ENCODE data around the gene KLHDC1.
"Not testable (repeated sequence)": the region's sequence is repeated elsewhere in the genome, so short reads cannot be mapped to it uniquely, and the experiment has no call there.

The KLHDC1 gene, protein sequence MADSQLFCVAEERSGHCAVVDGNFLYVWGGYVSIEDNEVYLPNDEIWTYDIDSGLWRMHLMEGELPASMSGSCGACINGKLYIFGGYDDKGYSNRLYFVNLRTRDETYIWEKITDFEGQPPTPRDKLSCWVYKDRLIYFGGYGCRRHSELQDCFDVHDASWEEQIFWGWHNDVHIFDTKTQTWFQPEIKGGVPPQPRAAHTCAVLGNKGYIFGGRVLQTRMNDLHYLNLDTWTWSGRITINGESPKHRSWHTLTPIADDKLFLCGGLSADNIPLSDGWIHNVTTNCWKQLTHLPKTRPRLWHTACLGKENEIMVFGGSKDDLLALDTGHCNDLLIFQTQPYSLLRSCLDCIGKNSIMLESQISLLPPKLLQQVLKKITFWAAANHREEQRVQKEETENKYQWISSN

DNA sequence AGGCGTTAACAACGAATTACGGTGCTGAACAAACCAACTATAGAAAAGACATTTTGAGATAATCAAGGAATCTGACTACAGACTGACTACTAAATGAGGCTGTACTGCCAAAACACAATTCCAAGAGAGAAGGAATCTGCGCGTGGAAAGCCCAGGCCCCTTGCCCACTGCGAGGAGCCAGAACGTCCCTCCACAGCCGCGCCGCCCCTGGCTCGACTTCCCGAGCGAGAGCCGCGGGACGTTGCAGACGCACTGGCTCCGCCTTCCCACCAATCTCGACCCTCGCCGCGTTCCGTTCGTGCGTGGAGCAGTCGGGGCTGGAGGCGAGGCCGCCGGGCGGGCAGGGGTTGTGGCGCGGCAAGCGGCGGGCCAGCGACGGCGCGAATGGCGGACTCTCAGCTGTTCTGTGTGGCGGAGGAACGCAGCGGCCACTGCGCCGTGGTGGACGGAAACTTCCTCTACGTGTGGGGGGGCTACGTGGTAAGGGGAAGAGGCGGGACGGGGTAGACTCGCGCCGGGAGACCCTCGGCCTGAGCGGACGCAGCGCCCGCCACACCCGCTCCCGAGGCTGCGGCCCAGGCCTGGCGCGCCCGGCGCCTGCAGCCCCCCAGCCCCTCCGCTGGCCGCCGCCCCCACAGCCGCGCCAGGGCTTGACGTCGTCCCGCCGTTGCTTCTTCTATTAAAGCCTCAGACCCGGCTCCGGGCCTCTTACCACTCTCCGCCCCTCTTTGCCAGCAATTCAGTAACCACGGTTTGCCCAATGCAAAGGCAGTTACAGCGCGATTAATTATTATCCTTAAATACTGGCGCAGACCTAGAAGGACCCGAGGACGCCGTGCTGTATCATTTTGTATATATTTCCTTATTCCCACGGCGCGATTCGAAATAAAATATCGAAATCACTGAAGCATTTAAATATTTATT, at the start of gene KLHDC1:
Gene KLHDC1 (plus strand): TSS at position 310 of the 924 bp plus-strand sequence. CDS start 75 bp downstream, at position 385.
- DNase-seq = peak; percentile 73

DNA sequence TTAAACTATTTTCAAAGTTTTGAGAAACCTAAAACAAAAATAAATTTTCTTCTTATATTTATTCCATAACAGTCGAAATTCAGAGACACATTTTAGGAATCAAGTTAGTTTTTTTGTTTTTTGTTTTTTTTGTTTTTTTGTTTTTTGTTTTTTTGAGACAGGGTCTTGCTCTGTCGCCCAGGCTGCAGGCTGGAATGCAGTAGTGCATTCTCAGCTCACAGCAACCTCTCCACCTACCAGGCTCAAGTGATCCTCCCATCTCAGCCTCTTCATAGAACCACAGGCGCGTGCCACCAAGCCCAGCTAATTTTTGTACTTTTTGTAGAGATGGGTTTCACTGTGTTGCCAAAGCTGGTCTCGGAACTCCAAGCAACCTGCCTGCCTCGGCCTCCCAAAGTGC, 39.4 kb upstream of the KLHDC1 start:
- no peak for DNase-seq

DNA sequence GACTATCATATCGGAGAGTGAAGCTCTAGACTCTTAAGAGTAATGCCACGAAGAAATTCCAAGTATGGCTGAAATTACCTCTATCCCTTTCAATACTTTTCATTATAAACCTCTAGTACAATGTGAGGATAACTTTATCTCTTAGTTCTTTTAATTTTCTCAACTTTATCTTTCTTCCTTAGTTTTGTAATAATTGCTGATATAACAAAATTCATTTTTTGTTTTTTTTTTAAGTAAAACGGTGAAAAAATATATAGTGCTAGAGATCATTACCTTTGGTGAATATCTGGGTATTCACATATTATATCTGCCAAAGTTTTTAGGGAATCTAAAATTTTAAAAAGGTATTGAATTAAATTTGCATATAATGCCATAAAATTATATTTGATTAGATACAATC, 38.4 kb upstream of the KLHDC1 start:
- DNase-seq = no peak

DNA sequence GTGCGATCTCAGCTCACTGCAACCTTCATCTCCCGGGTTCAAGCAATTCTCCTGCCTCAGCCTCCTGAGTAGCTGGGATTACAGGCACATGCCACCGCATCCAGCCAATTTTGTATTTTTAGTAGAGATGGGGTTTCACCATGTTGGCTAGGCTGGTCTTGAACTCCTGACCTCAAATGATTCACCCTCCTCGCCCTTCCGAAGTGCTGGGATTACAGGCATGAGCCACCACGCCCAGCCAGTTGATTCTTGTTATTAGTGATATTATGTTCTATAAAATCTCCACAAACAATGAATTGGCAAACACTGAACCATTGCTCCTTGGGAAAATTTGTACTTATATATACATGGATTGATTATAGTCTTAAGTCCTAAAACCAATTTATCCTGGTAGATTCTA, 35.4 kb upstream of the KLHDC1 start:
- DNase-seq = not testable (repeated sequence)

DNA sequence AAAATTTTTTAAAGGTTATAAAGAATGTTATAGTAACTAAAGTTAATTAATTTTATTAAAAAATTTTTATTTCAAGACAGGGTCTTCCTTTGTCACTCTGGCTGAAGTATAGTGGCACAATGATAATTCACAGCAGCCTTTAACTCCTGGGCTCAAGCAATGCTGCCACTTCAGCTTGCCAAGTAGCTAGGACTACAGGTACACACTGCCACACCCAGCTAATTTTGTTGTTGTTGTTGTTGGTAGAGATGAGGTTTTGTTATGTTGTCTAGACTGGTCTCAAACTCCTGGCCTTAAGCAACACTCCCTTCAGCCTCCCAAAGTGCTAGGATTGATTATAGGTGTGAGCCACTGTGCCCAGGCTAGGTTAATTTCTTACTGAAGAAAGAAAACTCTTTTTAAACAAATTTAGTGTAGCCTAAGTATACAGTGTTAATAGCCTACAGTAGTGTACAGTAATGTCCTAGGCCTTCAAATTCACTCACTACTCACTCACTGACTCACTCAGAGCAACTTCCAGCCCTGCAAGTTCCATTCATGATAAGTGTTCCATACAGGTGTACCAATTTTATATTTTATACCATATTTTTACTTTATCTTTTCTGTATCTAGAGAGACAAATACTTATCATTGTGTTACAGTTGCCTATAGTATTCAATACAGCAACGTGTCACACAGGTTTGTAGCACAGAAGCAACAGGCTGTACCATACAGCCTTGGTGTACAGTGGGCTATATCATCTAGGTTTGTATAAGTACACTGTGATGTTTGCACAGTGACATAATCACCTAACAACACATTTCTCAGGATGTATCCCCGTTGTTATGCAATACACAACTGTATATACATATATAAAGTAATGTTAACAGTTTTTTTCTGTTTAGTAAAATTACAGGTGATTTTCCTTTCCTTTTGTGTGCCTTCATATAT, 33.1 kb upstream of the KLHDC1 start:
- DNase-seq = no peak

DNA sequence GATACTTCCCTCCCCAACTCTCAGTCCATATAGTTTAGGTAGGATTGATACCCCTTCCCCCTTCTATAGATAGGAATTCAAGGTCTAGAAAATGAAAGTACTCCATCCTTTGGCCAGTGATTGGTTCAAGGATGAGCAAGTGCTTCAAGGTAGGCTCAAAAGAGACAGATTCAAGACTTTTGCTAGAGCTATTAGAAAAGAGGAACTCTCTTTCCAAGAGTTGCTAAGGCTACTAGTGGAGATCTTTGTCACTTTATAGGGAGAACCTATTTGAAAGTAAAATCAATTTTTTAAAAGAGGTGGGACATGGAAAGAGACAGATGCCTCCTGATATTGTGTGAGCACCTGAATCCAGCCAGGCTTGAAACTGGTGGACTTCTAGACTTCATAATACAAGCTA, 22.4 kb upstream of the KLHDC1 start:
- no peak for DNase-seq

DNA sequence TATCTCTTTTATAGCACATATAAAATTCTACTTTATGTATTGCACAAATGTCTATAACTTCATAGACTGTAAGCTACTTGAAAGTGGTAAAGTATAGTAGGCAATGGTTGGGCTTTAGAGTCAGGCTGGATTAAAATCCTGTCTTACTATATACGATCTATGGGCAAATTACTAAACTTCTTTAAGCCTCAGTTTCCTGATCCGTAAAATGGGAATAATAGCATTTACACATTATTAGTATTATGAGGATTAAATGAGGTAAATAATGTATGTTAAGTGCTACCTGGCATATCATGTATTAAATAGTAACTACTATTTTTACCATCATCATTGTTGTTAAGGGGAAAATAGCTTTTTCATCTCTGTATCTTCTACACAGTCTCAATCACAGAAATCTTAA, 19.3 kb upstream of the KLHDC1 start:
- DNase-seq = no peak

DNA sequence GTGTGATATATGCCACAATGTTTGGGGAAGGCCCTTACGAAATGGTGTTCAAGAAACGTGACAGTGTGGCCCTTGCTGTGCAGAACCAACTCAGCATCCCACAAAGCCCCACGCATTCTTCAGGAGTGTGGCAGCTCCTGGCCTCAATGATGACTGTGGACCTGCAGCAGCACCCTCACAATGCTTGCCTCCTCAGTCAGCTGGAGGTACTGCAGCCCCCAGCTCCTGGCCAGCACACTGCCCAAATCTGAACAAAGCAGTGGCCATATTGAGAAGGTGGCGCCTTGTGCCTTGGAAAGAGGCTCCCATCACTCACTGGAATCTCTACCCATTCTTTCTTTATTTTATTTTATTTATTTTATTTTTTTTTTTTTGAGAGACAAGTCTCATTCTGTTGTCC, 15.3 kb upstream of the KLHDC1 start:
- no peak for DNase-seq

DNA sequence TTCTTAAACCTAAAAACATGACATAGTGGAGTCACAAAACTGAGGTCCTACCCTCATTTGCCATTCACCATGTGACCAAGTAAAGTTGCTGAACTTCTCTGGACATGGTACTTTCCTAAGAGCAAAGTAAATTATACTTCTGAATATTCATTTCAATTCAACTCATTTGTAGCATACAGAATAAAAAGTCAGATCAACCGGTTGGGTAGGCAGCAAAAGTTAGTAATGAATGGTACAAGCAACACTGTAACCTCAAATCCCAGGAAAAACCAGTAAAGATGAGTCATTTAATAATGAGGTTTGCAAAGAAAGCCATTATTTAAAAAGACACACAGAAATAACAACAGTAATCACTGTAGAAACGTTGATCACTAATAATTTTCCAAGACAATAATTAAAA, 13.6 kb upstream of the KLHDC1 start:
- DNase-seq = no peak

DNA sequence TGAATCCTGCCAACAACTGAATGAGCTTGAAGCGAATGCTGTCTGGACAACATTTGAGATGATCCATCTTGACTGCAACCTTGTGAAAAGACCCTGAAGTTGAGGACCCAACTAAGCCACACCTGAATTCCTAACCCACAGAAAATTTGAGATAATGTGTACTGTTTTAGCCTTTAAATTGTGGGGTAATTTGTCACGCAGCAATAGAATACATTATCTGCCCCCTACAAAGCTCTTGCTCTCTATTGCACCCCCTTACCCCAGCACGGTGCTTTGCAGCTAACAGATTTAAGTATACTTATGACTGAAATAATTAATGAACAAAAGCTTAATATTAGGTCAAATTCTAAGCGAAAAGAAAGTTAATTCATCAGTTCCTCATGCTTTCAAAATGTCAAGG, 6.5 kb upstream of the KLHDC1 start:
- no peak for DNase-seq

DNA sequence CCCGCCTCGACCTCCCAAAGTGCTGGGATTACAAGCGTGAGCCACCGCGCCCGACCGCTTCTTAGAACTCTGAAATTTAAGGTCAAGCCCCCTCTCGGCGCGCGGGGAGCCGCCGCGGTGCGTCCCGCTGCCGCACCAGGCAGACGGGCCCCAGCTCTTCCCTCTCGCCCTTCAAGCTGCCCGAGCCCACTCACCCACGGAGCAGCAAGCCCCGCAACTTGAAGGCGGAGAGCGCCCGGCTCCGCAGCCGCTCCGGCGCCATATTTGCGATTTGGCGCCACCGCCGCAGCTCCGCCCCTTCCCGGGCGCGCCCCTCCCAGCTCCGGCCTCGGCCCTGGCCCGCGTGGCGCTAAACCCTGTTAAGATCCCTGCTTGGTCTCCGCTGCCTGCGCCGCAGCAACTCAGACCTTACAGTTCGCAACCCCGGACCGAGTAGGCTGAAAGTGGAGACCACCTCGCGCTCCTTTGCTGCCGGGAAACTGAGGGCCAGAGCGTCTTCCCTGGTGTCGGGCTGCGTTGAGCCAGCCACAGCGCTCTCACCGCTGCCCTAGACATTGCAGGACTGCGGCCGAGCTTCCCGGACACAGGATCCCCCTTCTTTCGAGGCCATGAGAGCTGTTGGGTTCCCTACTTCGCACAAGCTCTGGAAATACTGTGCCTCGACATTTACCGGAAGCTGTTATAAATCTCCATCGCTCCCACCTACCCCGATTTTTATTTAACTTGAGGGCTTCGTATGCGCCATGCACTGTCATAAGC, 4.8 kb upstream of the KLHDC1 start, which contains the start of gene POLE2:
Gene POLE2 (minus strand): TSS at position 273 of the 759 bp plus-strand sequence. CDS start 11 bp downstream, at position 262.
- peak; percentile 82 for DNase-seq

DNA sequence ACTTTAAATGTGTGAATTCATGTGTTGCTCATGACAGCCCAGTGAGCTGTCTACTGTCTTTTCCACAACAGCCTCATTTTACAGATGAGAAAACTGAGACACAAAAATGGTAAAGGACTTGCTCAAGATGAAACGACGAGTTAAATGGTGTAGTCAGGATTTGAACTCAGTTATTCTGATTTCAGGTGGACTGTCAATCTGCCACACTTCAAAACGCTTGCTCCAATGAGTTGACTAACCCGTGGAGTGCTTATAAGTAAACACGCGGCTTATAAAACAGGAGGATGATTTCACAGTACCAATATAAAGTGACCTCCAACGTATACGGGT, 4.3 kb upstream of the KLHDC1 start:
- no peak for DNase-seq

DNA sequence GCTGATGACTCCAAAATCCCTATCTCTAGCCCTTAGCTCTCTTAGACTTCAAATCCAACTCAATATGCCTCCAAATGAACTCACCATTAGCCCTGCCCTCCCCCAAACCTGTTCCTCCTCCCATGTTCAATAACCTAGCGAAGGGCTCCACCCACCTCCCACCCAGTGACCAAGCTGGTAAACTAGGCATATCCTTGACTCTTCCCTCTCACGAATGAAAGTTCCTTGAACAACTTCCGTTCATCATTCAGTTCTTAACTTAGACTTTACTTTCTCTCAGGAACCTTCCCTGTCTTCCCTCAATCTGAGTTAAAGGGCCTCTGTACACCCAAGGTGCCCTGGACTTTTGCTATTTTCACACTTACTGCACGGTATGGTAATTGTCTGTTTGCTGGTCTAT, 1.9 kb upstream of the KLHDC1 start:
- no peak for DNase-seq

DNA sequence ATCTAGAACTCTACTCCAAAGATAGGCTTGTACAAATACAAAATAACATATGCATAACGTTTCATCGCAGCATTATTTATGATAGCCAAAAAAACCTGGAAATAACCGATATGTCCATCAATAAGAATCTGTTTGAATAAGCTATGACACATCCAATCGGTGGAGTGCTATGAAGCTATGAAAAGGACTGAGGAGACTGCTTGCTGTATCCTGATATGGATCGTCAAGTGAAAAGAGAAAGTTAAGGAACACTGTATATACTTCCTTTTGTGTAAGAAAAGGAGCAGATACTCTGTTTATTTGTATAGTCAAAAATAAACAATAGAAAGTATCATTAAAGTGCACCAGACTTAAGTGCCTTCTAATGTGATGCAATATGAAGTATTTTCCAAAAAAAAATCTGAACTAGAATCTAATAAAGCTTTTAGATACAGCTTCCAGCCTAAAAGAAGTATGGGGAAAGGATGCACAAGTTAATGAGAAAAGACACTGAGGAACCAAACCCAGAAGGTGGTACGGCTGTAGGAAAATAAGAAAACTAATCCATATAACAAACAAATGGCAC, 645 bp upstream of the KLHDC1 start:
- DNase-seq = no peak

DNA sequence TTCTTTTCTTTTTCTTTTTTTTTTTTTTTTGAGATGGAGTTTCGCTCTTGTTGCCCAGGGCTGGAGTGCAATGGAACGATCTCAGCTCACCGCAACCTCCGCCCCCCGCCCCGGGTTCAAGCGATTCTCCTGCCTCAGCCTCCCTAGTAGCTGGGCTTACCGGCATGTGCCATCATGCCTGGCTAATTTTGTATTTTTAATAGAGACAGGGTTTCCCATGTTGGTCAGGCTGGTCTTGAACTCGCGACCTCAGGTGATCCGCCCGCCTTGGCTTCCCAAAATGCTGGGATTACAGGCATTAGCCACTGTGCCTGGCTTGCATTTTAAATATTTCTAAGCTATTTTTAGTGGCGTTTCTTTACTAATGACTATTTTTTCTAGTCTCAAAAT, 810 bp downstream of the KLHDC1 start:
- DNase-seq = not testable (repeated sequence)

DNA sequence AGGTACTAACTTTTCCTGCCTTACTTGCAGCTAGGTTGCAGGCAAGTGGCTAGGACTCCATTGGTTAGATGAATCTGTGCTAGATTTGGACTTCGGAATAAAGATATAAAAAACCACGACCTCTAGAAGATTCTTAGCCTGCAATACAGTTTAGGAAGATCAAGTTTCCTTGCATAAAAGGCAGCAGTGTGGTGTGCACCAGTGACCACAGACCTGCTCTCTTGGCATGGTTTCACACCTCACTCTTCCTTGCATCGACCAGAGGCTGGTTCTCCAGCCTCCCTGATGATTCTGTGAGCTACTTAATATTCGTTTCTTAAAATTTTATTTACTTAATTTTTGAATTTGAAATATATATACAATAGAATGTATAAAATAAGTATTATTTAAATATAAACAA, 9.8 kb downstream of the KLHDC1 start:
- DNase-seq = no peak

DNA sequence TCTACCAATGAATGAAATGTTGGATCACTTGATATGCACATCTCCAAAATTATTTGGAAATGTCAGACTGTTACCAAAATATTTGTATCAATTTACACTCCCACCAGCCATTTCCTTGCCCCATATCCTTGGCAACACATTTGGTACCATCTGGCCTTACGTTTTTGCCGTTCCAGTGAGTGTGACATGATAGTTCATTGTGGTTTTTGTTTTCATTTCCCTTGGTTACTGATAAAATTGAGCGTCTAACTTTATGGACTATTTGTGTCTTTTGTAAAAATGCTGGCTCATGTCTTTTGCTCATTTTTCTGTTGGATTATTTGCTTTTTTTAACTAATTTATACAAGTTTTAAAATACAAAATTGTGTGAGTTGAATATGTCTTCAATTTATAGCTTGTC, 11.0 kb downstream of the KLHDC1 start:
- no peak for DNase-seq

DNA sequence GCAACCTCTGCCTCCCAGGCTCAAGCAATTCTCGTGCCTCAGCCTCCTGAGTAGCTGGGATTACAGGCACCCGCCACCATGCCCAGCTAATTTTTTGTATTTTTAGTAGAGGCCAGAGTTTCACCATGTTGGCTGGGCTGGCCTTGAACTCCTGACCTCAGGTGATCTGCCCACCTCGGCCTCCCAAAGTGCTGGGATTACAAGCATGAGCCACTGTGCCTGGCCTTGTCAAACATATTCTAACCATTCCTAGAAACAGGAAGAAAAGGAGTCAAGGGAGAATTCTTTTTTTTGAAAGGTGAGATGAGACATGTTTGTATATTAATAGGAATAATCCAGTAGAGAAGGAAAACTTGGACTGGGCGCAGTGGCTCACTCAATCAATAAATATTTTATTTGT, 11.6 kb downstream of the KLHDC1 start:
- not testable (repeated sequence) for DNase-seq

DNA sequence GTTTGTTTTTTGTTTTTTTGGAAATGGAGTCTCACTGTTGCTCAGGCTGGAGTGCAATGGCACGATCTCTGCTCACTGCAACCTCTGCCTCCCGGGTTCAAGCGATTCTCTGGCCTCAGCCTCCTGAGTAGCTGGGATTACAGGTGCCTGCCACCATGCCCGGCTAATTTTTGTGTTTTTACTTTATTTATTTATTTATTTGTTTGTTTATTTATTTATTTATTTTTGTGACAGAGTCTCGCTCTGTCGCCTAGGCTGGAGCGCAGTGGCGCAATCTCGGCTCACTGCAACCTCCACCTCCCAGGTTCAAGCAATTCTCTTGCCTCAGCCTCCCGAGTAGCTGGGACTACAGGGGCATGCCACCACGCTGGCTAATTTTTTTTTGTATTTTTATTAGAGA, 18.1 kb downstream of the KLHDC1 start:
- DNase-seq = not testable (repeated sequence)

DNA sequence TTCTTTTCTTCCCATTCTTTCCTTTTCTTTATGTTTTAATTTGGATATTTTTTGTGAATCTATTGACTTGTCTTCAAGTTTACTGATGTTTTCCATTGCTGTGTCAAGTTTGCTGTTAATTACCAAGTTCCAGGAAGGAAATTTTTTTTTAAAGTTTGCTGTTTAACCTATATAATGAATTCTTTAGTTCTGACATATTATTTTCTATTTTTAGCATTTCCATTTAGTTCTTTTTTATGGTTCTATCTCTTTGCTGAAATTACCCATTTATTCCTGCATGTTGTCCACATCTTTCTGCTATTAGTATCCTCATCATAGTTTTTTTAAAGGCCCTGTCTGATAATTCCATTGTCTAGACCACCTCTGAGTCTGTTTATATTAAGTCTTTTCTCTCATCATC, 27.8 kb downstream of the KLHDC1 start:
- DNase-seq = no peak

DNA sequence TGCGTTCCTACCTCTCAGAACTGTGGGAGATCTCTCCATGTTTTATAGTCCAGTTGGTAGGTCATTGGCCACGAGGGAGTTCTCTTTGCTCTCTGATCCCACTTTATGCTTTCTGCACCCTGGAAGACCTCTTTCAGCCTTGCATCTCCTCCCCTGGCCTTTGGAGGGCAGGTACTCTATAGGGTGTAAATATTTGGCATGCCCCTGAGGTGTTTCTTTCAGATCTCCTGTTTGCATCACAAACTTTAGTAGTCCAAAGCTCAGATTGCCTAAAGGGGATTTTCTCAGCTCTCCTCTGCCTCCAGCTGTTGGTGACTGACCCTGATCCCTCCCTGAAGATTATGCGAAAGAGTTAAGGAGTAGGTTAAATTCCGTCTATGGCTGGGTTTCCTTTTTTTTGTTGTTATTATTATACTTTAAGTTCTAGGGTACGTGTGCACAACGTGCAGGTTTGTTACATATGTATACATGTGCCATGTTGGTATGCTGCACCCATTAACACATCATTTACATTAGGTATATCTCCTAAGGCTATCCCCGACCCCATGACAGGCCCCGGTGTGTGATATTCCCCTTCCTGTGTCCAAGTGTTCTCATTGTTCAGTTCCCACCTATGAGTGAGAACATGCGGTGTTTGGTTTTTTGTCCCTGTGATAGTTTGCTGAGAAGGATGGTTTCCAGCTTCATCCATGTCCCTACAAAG, 29.0 kb downstream of the KLHDC1 start:
- DNase-seq = not testable (repeated sequence)
